HG02763 (cell line): Measurements from ENCODE around the gene FAM9C.
A peak's percentile ranks its signal among the peaks of the same experiment; 100 is the strongest.

Experiments
- ATAC-seq: cut with Tn5 transposase; IDR thresholded peaks from one replicate; pipeline ENCODE4 v1.9.1; 2021; ENCODE audit warnings: mild to moderate bottlenecking, moderate library complexity; ENCODE audit not compliant: unreplicated experiment

The FAM9C gene

GRCh38 chrX:13008851-13009250 lies 35.6 kb downstream of the FAM9C start:
- ATAC-seq: no peak

- no peak for ATAC-seq
Measured at GRCh38 chrX:13008189-13008533, 36.3 kb downstream of the FAM9C start.

- no peak for ATAC-seq
Measured at GRCh38 chrX:13007519-13008188, 36.8 kb downstream of the FAM9C start.

GRCh38 chrX:13005661-13006473 lies 38.6 kb downstream of the FAM9C start:
- peak; percentile 64 for ATAC-seq

GRCh38 chrX:13001961-13002671 lies 42.3 kb downstream of the FAM9C start:
- no peak for ATAC-seq

- no peak for ATAC-seq
Measured at GRCh38 chrX:13001097-13001496, 43.3 kb downstream of the FAM9C start.

- ATAC-seq: peak; percentile 33
Measured at GRCh38 chrX:13000301-13000811, 44.1 kb downstream of the FAM9C start.

GRCh38 chrX:12999422-12999821 lies 45.0 kb downstream of the FAM9C start:
- peak; percentile 59 for ATAC-seq

GRCh38 chrX:12997906-12998687 lies 46.3 kb downstream of the FAM9C start:
- no peak for ATAC-seq

- ATAC-seq: no peak
Measured at GRCh38 chrX:12996934-12997435, 47.4 kb downstream of the FAM9C start.

GRCh38 chrX:12994321-12994720 lies 50.1 kb downstream of the FAM9C start:
- no peak for ATAC-seq

GRCh38 chrX:12993826-12994225 lies 50.6 kb downstream of the FAM9C start:
- ATAC-seq: no peak

- ATAC-seq: no peak
Measured at GRCh38 chrX:12992544-12993118, 51.8 kb downstream of the FAM9C start.

GRCh38 chrX:12991575-12991974 lies 52.8 kb downstream of the FAM9C start:
- no peak for ATAC-seq

- no peak for ATAC-seq
Measured at GRCh38 chrX:12989461-12989860, 55.0 kb downstream of the FAM9C start.

GRCh38 chrX:12988797-12989196 lies 55.6 kb downstream of the FAM9C start:
- no peak for ATAC-seq

- ATAC-seq: no peak
Measured at GRCh38 chrX:12987900-12988594, 56.4 kb downstream of the FAM9C start.

- ATAC-seq: no peak
Measured at GRCh38 chrX:12987340-12987739, 57.1 kb downstream of the FAM9C start.

GRCh38 chrX:12986886-12987285 lies 57.5 kb downstream of the FAM9C start:
- ATAC-seq: no peak
